Fibroblast of the aortic adventitia (primary cell): ENCODE data around the gene NR2F6. TPM values are rescaled to one million over a fixed set of nuclear protein-coding genes. Genes with fewer than 3 reads are reported as not detected.

Experiments
- DNase-seq: peaks from one replicate; pipeline ENCODE4 v3.0.0-alpha.2; 2010; ENCODE audit warnings: low read depth
- H3K4me3 ChIP-seq: 2 replicates; pipeline ENCODE4 v1.5.1; 2011; ENCODE audit warnings: low read depth, mild to moderate bottlenecking, control low read depth, low read length, moderate library complexity
- CTCF ChIP-seq: IDR thresholded peaks from 2 replicates; pipeline ENCODE4 v1.5.1; 2011; ENCODE audit warnings: mild to moderate bottlenecking, low read length, control low read depth, inconsistent platforms; ENCODE audit not compliant: insufficient read depth
- total RNA-seq: library from RNA; depleted of rRNA; stranded (reverse); fragments of >200 nt; gene quantifications from 2 replicates; pipeline ENCODE4 v1.2.3, GENCODE V29; 2012; ENCODE audit warnings: low replicate concordance

NR2F6 gene
- total RNA-seq, 1 donor = 23.7 TPM

- H3K4me3 ChIP-seq = no peak overlapping the region
- no peak for DNase-seq
- TF ChIP-seq CTCF = no peak
Observed at GRCh38 chr19:17263712-17264640, 18.3 kb upstream of the NR2F6 start.

GRCh38 chr19:17262557-17262956 lies 16.8 kb upstream of the NR2F6 start:
- DNase-seq = no peak

GRCh38 chr19:17260842-17261325 lies 15.2 kb upstream of the NR2F6 start:
- no peak overlapping the region for H3K4me3 ChIP-seq
- peak; percentile 92 for TF ChIP-seq CTCF
- DNase-seq = peak; percentile 75

More at GRCh38 chr19:17262557-17262956, 16.8 kb upstream of the NR2F6 start:
- H3K4me3 ChIP-seq = no peak overlapping the region
- no peak for TF ChIP-seq CTCF

GRCh38 chr19:17259934-17260333 lies 14.2 kb upstream of the NR2F6 start:
- no peak overlapping the region for H3K4me3 ChIP-seq
- no peak for DNase-seq
- TF ChIP-seq CTCF = no peak

GRCh38 chr19:17259118-17259780 lies 13.5 kb upstream of the NR2F6 start:
- no peak for TF ChIP-seq CTCF
- no peak for DNase-seq
- H3K4me3 ChIP-seq = no peak overlapping the region

GRCh38 chr19:17256130-17256529 lies 10.4 kb upstream of the NR2F6 start:
- DNase-seq = no peak
- no peak for TF ChIP-seq CTCF
- no peak overlapping the region for H3K4me3 ChIP-seq
